ENCODE results near the gene TNFRSF25. TPM values are rescaled to one million over a fixed set of nuclear protein-coding genes. Genes with fewer than 3 reads are reported as not detected.

The TNFRSF25 gene
- total RNA-seq, 1 experiment from 2014 or later, result 19.5 TPM

DNA sequence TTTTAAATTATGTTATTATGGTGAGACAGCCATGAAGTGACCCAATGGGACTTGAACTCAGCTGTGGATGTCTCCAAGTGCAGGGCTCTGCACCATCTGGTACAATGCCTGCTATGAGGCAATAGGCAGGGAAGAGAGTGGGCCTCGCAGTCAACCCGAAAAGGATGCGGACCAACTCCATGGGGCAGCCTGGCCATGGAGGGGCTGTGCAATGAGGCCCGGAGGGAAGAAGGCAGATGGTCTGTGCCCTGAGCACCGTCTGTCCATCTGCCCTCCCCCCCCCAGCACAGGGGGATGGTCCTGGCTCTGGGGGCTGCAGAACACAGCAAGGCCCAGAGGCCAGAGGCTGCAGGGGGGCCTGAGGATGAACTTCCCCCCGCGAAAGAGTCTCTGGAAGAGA is 24.4 kb downstream of the TNFRSF25 start (continued):
- TF ChIP-seq RORB (CRISPR knock-in tag; IDR thresholded peaks at IDR 0.05) (no peak), ZNF263 (CRISPR knock-in tag; IDR thresholded peaks at IDR 0.05; ENCODE audit: low read depth) (no peak)
- TF ChIP-seq, protein P1, sequence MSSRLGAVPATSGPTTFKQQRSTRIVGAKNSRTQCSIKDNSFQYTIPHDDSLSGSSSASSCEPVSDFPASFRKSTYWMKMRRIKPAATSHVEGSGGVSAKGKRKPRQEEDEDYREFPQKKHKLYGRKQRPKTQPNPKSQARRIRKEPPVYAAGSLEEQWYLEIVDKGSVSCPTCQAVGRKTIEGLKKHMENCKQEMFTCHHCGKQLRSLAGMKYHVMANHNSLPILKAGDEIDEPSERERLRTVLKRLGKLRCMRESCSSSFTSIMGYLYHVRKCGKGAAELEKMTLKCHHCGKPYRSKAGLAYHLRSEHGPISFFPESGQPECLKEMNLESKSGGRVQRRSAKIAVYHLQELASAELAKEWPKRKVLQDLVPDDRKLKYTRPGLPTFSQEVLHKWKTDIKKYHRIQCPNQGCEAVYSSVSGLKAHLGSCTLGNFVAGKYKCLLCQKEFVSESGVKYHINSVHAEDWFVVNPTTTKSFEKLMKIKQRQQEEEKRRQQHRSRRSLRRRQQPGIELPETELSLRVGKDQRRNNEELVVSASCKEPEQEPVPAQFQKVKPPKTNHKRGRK (CRISPR knock-in tag; IDR thresholded peaks at IDR 0.05; ENCODE audit: borderline replicate concordance), result no peak

DNA sequence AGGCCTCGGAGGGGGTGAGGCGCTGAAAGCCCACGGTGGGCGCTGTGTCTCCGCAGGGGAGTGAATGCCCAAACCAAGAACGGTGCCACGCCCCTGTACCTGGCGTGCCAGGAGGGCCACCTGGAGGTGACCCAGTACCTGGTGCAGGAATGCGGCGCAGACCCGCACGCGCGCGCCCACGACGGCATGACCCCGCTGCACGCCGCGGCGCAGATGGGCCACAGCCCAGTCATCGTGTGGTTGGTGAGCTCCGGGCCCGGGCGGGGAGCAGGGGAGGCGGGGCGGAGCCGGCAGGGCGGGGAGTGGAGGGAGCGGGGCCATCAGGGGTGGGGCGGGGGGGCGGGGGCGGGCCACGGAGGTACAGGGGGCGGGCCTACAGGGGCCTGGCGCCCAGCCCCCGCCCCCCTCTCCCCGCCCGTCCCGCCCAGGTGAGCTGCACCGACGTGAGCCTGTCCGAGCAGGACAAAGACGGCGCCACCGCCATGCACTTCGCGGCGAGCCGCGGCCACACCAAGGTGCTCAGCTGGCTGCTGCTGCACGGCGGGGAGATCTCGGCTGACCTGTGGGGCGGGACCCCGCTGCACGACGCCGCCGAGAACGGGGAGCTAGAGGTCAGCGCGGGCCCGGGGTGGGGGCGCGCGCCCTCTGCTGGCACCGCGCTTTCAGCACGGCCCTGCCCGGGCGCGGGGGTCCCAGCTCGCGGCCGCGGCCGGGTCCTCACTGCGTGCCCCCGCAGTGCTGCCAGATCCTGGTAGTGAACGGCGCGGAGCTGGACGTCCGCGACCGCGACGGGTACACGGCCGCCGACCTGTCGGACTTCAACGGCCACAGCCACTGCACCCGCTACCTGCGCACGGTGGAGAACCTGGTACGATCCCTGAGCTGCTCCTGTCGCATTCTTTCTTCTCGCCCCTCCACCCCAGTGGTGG is 25.5 kb downstream of the TNFRSF25 start:
- Mint-ChIP-seq H3K9me3 (no peaks in the 10 kb centered on the region), H3K4me1 (peaks cover 32% of the 10 kb centered on the region), H3K27ac (no peak overlapping the region), H3K27me3 (ENCODE audit: low read depth) (peaks cover 33% of the 10 kb centered on the region), H3K4me3 (peak overlapping the region; percentile 66), H3K36me3 (no peaks in the 10 kb centered on the region)
- ChIA-PET POLR2A (interaction anchor here (0.7 to 1.1 kb wide), 2 partner anchors 14 to 1034 kb away, joined by 3 read pairs; no protein-coding TSS in a partner anchor), CTCF (interaction anchor here (0.6 to 6.3 kb wide), 56 partner anchors 9 to 406 kb away, joined by 3 to 281 read pairs (median 6); partner anchors contain the start of genes ACOT7, DNAJC11, ESPN and GPR153)
- TF ChIP-seq TEAD1 (CRISPR knock-in tag; IDR thresholded peaks at IDR 0.05), result no peak
- TF ChIP-seq ELF4 (CRISPR knock-in tag; IDR thresholded peaks at IDR 0.05; ENCODE audit: low read depth), result no peak
- TF ChIP-seq, protein P2, sequence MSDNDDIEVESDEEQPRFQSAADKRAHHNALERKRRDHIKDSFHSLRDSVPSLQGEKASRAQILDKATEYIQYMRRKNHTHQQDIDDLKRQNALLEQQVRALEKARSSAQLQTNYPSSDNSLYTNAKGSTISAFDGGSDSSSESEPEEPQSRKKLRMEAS (CRISPR knock-in tag; IDR thresholded peaks at IDR 0.05), result 0 out of 2 replicates have a peak, but pooled peaks have one; percentile 14
- TF ChIP-seq, protein P3, sequence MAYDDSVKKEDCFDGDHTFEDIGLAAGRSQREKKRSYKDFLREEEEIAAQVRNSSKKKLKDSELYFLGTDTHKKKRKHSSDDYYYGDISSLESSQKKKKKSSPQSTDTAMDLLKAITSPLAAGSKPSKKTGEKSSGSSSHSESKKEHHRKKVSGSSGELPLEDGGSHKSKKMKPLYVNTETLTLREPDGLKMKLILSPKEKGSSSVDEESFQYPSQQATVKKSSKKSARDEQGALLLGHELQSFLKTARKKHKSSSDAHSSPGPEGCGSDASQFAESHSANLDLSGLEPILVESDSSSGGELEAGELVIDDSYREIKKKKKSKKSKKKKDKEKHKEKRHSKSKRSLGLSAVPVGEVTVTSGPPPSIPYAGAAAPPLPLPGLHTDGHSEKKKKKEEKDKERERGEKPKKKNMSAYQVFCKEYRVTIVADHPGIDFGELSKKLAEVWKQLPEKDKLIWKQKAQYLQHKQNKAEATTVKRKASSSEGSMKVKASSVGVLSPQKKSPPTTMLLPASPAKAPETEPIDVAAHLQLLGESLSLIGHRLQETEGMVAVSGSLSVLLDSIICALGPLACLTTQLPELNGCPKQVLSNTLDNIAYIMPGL (CRISPR knock-in tag; IDR thresholded peaks at IDR 0.05), result peak; percentile 75; the same call in 1 of the 2 replicates
- TF ChIP-seq NR2C2 (CRISPR knock-in tag; IDR thresholded peaks at IDR 0.05), result no peak
- no peak for TF ChIP-seq ETV6 (CRISPR knock-in tag; IDR thresholded peaks at IDR 0.05)
- no peak for TF ChIP-seq NFYB (CRISPR knock-in tag; conservative IDR thresholded peaks at IDR 0.05; ENCODE audit: low read depth)
- TF ChIP-seq, protein P4, sequence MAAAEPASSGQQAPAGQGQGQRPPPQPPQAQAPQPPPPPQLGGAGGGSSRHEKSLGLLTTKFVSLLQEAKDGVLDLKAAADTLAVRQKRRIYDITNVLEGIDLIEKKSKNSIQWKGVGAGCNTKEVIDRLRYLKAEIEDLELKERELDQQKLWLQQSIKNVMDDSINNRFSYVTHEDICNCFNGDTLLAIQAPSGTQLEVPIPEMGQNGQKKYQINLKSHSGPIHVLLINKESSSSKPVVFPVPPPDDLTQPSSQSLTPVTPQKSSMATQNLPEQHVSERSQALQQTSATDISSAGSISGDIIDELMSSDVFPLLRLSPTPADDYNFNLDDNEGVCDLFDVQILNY (CRISPR knock-in tag; IDR thresholded peaks at IDR 0.05), result peak; percentile 43; the same call in 1 of the 2 replicates
- no peak for TF ChIP-seq GABPB1 (CRISPR knock-in tag; IDR thresholded peaks at IDR 0.05)
- 0 out of 2 replicates have a peak, but pooled peaks have one; percentile 26 for TF ChIP-seq CBFB (CRISPR knock-in tag; IDR thresholded peaks at IDR 0.05; ENCODE audit: low read depth)
- peak; percentile 95 for TF ChIP-seq ZNF121 (CRISPR knock-in tag; IDR thresholded peaks at IDR 0.05)
- TF ChIP-seq, protein P5, sequence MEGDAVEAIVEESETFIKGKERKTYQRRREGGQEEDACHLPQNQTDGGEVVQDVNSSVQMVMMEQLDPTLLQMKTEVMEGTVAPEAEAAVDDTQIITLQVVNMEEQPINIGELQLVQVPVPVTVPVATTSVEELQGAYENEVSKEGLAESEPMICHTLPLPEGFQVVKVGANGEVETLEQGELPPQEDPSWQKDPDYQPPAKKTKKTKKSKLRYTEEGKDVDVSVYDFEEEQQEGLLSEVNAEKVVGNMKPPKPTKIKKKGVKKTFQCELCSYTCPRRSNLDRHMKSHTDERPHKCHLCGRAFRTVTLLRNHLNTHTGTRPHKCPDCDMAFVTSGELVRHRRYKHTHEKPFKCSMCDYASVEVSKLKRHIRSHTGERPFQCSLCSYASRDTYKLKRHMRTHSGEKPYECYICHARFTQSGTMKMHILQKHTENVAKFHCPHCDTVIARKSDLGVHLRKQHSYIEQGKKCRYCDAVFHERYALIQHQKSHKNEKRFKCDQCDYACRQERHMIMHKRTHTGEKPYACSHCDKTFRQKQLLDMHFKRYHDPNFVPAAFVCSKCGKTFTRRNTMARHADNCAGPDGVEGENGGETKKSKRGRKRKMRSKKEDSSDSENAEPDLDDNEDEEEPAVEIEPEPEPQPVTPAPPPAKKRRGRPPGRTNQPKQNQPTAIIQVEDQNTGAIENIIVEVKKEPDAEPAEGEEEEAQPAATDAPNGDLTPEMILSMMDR (IDR thresholded peaks at IDR 0.05), result peak; percentile 51
- TF ChIP-seq GTF2I (CRISPR knock-in tag; conservative IDR thresholded peaks at IDR 0.05), result no peak
- no peak for TF ChIP-seq SMAD3 (CRISPR knock-in tag; IDR thresholded peaks at IDR 0.05; ENCODE audit: borderline replicate concordance)
- no peak for TF ChIP-seq ZNF671 (CRISPR knock-in tag; IDR thresholded peaks at IDR 0.05)
- TF ChIP-seq SP1 (CRISPR knock-in tag; conservative IDR thresholded peaks at IDR 0.05), result peak; percentile 79
- DNase-seq (ENCODE audit: low spot score) (peak; percentile 87), ATAC-seq (peak; percentile 65)
